Neural cell (in vitro differentiated cells): ENCODE data around the gene IFITM2.

Experiments
- CTCF ChIP-seq: fragments of 450-650 bp; IDR thresholded peaks from 2 replicates; pipeline ENCODE4 v1.5.1; 2014; ENCODE audit warnings: antibody characterized with exemption, mild to moderate bottlenecking, moderate library complexity; ENCODE audit not compliant: poor library complexity, severe bottlenecking
- EP300 ChIP-seq: fragments of 450-650 bp; conservative IDR thresholded peaks from 2 replicates; pipeline ENCODE4 v1.6.1; 2014; ENCODE audit warnings: antibody characterized with exemption, mild to moderate bottlenecking, moderate library complexity; ENCODE audit not compliant: poor library complexity, severe bottlenecking
- RAD21 ChIP-seq: fragments of 450-650 bp; conservative IDR thresholded peaks from 2 replicates; pipeline ENCODE4 v1.6.1; 2014; ENCODE audit warnings: antibody characterized with exemption, mild to moderate bottlenecking, moderate library complexity
- REST ChIP-seq: IDR thresholded peaks from 2 replicates; pipeline ENCODE4 v1.6.1; 2012; ENCODE audit warnings: borderline replicate concordance
- TAF1 ChIP-seq: IDR thresholded peaks from 2 replicates; pipeline ENCODE4 v1.6.1; 2012; ENCODE audit warnings: low read depth

GRCh38 chr11:299081-299891 is 8.3 kb upstream of the IFITM2 start, which contains the start of gene IFITM5:
- TF ChIP-seq REST (no peak), CTCF (no peak), TAF1 (no peak), EP300 (no peak), RAD21 (no peak)
